ENCODE data around the gene ARHGEF10L.
"Not testable (repeated sequence)": the region's sequence is repeated elsewhere in the genome, so short reads cannot be mapped to it uniquely, and the experiment has no call there.

Gene ARHGEF10L

DNA sequence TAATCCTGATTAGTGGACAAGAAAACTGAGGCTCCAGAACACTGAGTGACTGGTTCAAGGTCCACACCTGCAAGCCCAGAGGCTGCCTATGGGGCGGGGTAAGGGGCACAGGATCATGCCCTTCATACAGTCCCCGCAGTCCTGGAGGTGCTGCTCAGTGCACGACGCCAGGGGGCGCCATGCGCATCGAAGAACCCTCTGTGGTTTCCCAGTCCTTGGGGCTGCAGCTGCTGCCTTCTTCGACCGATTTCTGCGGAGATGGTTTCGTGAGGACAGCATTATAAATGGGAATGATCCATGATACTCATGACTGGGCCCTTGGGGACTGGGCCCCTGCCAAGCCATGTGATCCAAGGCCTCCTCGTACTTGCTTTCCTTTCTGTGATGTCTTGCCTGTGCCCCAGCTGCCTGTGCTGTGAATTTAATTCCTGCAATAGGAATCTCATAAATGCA lies 37.1 kb upstream of the ARHGEF10L start:
- no peak for DNase-seq (ENCODE audit: low read depth)
- TF ChIP-seq CTCF (IDR thresholded peaks at IDR 0.05; ENCODE audit: control insufficient read depth, extremely low read depth, insufficient read depth), result peak; percentile 66
- no peak overlapping the region for H3K4me3 ChIP-seq (ENCODE audit: low read depth, low read length)

- no peak for DNase-seq (ENCODE audit: low read depth)
- TF ChIP-seq CTCF (IDR thresholded peaks at IDR 0.05; ENCODE audit: control insufficient read depth, extremely low read depth, insufficient read depth), result no peak
Measured at GRCh38 chr1:17503146-17503545, 36.4 kb upstream of the ARHGEF10L start.

DNA sequence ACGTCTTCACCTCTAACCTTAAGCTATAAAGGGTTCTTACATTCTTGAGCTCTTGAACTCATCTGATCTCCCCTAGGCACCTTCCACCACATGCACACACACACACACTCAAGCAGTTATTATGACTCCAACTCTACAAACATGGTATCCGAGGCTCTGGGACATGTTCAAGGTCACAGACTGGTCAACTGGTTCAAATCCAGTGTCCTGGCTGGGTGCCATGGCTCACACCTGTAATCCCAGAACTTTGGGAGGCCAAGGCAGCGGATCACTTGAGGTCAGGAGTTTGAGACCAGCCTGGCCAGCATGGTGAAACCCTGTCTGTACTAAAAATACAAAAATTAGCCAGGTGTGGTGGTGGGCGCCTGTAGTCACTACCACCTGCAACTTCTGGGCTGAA lies 32.3 kb upstream of the ARHGEF10L start:
- DNase-seq (ENCODE audit: low read depth); H3K4me3 ChIP-seq (ENCODE audit: low read depth, low read length): not testable (repeated sequence)

More at GRCh38 chr1:17503146-17503545, 36.4 kb upstream of the ARHGEF10L start:
- H3K4me3 ChIP-seq (ENCODE audit: low read depth, low read length), result no peak overlapping the region

- TF ChIP-seq CTCF (IDR thresholded peaks at IDR 0.05; ENCODE audit: control insufficient read depth, extremely low read depth, insufficient read depth), result no peak
- DNase-seq (ENCODE audit: low read depth), result no peak
- no peak overlapping the region for H3K4me3 ChIP-seq (ENCODE audit: low read depth, low read length)
Measured at GRCh38 chr1:17507915-17508314, 31.6 kb upstream of the ARHGEF10L start.

GRCh38 chr1:17509363-17509762 lies 30.1 kb upstream of the ARHGEF10L start:
- TF ChIP-seq CTCF (IDR thresholded peaks at IDR 0.05; ENCODE audit: control insufficient read depth, extremely low read depth, insufficient read depth), result no peak
- no peak overlapping the region for H3K4me3 ChIP-seq (ENCODE audit: low read depth, low read length)
- no peak for DNase-seq (ENCODE audit: low read depth)

- DNase-seq (ENCODE audit: low read depth), result no peak
- TF ChIP-seq CTCF (IDR thresholded peaks at IDR 0.05; ENCODE audit: control insufficient read depth, extremely low read depth, insufficient read depth), result no peak
- no peak overlapping the region for H3K4me3 ChIP-seq (ENCODE audit: low read depth, low read length)
Measured at GRCh38 chr1:17510138-17510537, 29.4 kb upstream of the ARHGEF10L start.

- no peak for DNase-seq (ENCODE audit: low read depth)
- no peak overlapping the region for H3K4me3 ChIP-seq (ENCODE audit: low read depth, low read length)
- TF ChIP-seq CTCF (IDR thresholded peaks at IDR 0.05; ENCODE audit: control insufficient read depth, extremely low read depth, insufficient read depth), result no peak
Measured at GRCh38 chr1:17511188-17511587, 28.3 kb upstream of the ARHGEF10L start.
